Body of pancreas (tissue), 4 donors: ENCODE data around the gene MT1A.

Experiments used
- POLR2A ChIP-seq, 3 donors: fragments of 450-650 bp; IDR thresholded peaks; one replicate each; pipeline ENCODE4 v1.6.1; 2016; ENCODE audit warnings: antibody characterized with exemption in 3 of 3, mild to moderate bottlenecking in 2 of 3
- TF ChIP-seq, protein P1 (sequence below), 7 experiments: fragments of 450-650 bp in 4 of 7; fragments of 200-600 bp in 3 of 7; sonication (generic) in 3 of 7; IDR thresholded peaks; one replicate each; pipeline ENCODE4 v1.5.1; 2016 to 2019; ENCODE audit warnings: antibody characterized with exemption in 7 of 7

DNA sequence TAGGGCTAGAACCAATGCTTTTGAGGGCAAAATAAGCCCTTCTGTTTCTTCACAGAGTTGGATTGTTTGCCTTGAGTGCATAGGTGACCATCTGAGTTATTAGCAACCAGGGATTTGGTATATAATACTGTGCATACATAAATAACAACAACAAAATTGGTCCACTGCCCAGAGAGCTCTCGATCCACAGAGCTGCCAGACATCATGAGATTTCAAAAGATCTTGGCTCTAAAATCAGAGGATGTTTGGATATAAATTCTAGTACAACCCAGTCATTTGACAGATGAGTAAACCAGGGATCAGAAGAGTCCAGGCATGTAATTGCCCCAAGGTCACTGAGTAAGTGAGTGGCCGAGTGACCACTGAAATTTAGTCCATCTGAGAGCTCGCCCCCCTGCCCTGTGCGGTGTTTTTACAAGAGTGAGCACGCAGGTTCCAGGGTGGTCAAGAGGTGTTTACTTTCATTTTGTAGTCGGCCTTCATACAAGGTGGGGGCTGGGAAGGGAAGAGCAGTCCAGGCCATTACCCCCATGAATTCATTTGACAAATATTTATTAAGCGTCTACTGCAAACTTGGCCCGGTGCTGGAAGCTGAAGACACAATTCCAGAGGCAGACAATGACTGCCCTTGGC lies 31.9 kb upstream of the MT1A start:
- TF ChIP-seq, protein P1, sequence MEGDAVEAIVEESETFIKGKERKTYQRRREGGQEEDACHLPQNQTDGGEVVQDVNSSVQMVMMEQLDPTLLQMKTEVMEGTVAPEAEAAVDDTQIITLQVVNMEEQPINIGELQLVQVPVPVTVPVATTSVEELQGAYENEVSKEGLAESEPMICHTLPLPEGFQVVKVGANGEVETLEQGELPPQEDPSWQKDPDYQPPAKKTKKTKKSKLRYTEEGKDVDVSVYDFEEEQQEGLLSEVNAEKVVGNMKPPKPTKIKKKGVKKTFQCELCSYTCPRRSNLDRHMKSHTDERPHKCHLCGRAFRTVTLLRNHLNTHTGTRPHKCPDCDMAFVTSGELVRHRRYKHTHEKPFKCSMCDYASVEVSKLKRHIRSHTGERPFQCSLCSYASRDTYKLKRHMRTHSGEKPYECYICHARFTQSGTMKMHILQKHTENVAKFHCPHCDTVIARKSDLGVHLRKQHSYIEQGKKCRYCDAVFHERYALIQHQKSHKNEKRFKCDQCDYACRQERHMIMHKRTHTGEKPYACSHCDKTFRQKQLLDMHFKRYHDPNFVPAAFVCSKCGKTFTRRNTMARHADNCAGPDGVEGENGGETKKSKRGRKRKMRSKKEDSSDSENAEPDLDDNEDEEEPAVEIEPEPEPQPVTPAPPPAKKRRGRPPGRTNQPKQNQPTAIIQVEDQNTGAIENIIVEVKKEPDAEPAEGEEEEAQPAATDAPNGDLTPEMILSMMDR (IDR thresholded peaks at IDR 0.05) = no peak
- no peak for TF ChIP-seq POLR2A (IDR thresholded peaks at IDR 0.05)
